IMR-90 (cell line): Measurements from ENCODE around the gene SMYD1.

Experiments used
- CEBPB ChIP-seq: IDR thresholded peaks from 2 replicates; pipeline ENCODE4 v1.6.1; 2012; ENCODE audit warnings: low read depth, low read length, improper control_type of control experiment
- MAFK ChIP-seq: IDR thresholded peaks from 2 replicates; pipeline ENCODE4 v1.6.1; 2012; ENCODE audit warnings: low read depth, low read length, improper control_type of control experiment
- MAZ ChIP-seq: IDR thresholded peaks from 2 replicates; pipeline ENCODE4 v1.6.1; 2012; ENCODE audit warnings: low read depth, mild to moderate bottlenecking, low read length, improper control_type of control experiment, moderate library complexity, borderline replicate concordance
- POLR2A ChIP-seq: IDR thresholded peaks from 2 replicates; pipeline ENCODE4 v1.6.1; 2012; ENCODE audit warnings: mild to moderate bottlenecking, low read depth, low read length
- SMC3 ChIP-seq: fragments of 150-350 bp; IDR thresholded peaks from 2 replicates; pipeline ENCODE4 v1.6.1; 2016; ENCODE audit warnings: low read depth, mild to moderate bottlenecking, antibody characterized with exemption, low read length, moderate library complexity
- TF ChIP-seq, protein P1 (sequence below): conservative IDR thresholded peaks from 2 replicates; pipeline ENCODE4 v1.5.1; 2012; ENCODE audit warnings: mild to moderate bottlenecking, low read depth, low read length, improper control_type of control experiment

DNA sequence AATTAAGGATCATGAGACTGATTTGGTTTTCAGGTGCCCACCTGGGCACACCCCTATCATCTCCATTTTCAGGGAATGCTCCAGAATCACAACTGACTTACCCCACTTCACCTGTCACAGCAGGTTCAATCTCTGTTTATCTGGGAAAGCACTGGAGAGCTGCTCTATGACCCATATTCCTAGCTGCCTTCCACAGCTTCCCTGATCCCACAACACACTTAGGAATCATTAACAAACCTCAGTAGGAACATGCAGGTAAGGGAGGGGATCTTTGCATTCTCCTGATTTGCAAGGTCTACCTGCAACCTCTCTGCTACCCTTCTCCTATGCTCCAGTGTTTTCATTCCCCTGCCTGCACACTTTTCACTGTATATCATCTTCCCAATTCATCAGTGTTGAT lies 79.0 kb downstream of the SMYD1 start:
- TF ChIP-seq, protein P1, sequence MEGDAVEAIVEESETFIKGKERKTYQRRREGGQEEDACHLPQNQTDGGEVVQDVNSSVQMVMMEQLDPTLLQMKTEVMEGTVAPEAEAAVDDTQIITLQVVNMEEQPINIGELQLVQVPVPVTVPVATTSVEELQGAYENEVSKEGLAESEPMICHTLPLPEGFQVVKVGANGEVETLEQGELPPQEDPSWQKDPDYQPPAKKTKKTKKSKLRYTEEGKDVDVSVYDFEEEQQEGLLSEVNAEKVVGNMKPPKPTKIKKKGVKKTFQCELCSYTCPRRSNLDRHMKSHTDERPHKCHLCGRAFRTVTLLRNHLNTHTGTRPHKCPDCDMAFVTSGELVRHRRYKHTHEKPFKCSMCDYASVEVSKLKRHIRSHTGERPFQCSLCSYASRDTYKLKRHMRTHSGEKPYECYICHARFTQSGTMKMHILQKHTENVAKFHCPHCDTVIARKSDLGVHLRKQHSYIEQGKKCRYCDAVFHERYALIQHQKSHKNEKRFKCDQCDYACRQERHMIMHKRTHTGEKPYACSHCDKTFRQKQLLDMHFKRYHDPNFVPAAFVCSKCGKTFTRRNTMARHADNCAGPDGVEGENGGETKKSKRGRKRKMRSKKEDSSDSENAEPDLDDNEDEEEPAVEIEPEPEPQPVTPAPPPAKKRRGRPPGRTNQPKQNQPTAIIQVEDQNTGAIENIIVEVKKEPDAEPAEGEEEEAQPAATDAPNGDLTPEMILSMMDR = no peak
- TF ChIP-seq POLR2A (no peak), CEBPB (no peak), MAZ (no peak), MAFK (no peak), SMC3 (no peak)
